ENCODE results near the gene ANKRD28. TPM values are rescaled to one million over a fixed set of nuclear protein-coding genes. Genes with fewer than 3 reads are reported as not detected.
"Not testable (repeated sequence)": the region's sequence is repeated elsewhere in the genome, so short reads cannot be mapped to it uniquely, and the experiment has no call there.

Gene ANKRD28
- total RNA-seq, 2 donors from 2014 or later = 33.4 to 37.1 TPM

DNA sequence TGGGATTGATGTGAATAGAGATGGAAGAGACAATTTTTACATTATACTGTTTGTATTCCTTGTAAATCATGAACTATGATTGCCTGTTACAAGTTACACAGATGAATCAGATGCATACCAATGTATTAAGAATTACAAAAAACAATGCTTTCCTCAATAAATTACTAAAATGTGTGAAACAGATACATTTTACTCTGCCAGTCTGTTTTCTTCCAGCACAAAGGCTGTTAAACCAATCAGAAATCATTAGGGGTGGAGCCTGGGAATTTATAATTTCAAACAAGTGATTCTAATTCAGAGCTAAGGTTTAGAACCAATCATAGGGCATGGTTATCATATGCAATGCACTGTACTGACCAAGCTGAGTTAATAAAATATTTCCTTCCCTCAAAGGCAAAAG lies 21.8 kb upstream of the ANKRD28 start:
- TF ChIP-seq, protein P1, sequence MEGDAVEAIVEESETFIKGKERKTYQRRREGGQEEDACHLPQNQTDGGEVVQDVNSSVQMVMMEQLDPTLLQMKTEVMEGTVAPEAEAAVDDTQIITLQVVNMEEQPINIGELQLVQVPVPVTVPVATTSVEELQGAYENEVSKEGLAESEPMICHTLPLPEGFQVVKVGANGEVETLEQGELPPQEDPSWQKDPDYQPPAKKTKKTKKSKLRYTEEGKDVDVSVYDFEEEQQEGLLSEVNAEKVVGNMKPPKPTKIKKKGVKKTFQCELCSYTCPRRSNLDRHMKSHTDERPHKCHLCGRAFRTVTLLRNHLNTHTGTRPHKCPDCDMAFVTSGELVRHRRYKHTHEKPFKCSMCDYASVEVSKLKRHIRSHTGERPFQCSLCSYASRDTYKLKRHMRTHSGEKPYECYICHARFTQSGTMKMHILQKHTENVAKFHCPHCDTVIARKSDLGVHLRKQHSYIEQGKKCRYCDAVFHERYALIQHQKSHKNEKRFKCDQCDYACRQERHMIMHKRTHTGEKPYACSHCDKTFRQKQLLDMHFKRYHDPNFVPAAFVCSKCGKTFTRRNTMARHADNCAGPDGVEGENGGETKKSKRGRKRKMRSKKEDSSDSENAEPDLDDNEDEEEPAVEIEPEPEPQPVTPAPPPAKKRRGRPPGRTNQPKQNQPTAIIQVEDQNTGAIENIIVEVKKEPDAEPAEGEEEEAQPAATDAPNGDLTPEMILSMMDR (conservative IDR thresholded peaks at IDR 0.05) = no peak
- Mint-ChIP-seq H3K27ac (no peak overlapping the region), H3K9me3 (no peaks in the 10 kb centered on the region), H3K36me3 (ENCODE audit: low read depth) (no peaks in the 10 kb centered on the region), H3K27me3 (ENCODE audit: insufficient read depth) (no peaks in the 10 kb centered on the region), H3K4me3 (no peak overlapping the region), H3K4me1 (peaks cover 4% of the 10 kb centered on the region)
- no peak overlapping the region for H3K9ac ChIP-seq (ENCODE audit: extremely low read depth, low read length, poor library complexity, severe bottlenecking)
- no peaks in the 10 kb centered on the region for H3K4me1 ChIP-seq (ENCODE audit: control insufficient read depth, insufficient read depth, low read length)
- DNase-seq = no peak
- no peaks in the 10 kb centered on the region for H3K27me3 ChIP-seq (ENCODE audit: control insufficient read depth, insufficient read depth, low read length, poor library complexity, severe bottlenecking)
- no peaks in the 10 kb centered on the region for H3K9me3 ChIP-seq (ENCODE audit: control insufficient read depth, low read length)
- H3K27ac ChIP-seq (ENCODE audit: low read depth, low read length) = no peak overlapping the region
- no peak overlapping the region for H3K4me3 ChIP-seq (ENCODE audit: low read length)
- no peaks in the 10 kb centered on the region for H3K36me3 ChIP-seq (ENCODE audit: control insufficient read depth, insufficient read depth, low read length)

DNA sequence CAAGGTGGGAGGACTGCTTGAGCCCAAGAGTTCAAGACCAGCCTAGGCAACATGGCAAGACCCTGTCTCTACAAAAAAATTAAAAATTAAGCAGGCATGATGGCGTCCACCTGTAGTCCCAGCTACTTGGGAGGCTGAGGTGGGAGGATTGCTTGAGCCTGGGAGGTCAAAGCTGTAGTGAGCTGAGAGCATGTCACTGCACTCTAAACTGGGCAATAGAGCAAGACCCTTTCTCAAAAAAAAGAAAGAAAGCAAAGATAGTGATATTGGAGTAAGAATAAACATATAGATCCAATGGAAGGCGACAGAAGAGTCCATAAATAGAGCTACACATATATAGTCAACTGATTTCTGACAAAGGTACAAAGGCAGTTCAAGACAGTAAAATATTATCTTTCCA lies 21.3 kb upstream of the ANKRD28 start:
- no peaks in the 10 kb centered on the region for H3K9me3 ChIP-seq (ENCODE audit: control insufficient read depth, low read length)
- Mint-ChIP-seq H3K4me1 (peaks cover 4% of the 10 kb centered on the region), H3K4me3 (no peak overlapping the region), H3K36me3 (ENCODE audit: low read depth) (no peaks in the 10 kb centered on the region), H3K9me3 (no peaks in the 10 kb centered on the region), H3K27me3 (ENCODE audit: insufficient read depth) (no peaks in the 10 kb centered on the region), H3K27ac (no peak overlapping the region)
- no peaks in the 10 kb centered on the region for H3K27me3 ChIP-seq (ENCODE audit: control insufficient read depth, insufficient read depth, low read length, poor library complexity, severe bottlenecking)
- H3K9ac ChIP-seq (ENCODE audit: extremely low read depth, low read length, poor library complexity, severe bottlenecking) = no peak overlapping the region
- H3K4me3 ChIP-seq (ENCODE audit: low read length) = no peak overlapping the region
- no peaks in the 10 kb centered on the region for H3K36me3 ChIP-seq (ENCODE audit: control insufficient read depth, insufficient read depth, low read length)
- no peak for DNase-seq
- TF ChIP-seq, protein P1 (conservative IDR thresholded peaks at IDR 0.05) = no peak
- 99 to 100% methylated on average over 1 to 2 of the region's 2 CpGs for WGBS, 2 experiments (ENCODE audit: insufficient coverage in 1 of 2, insufficient read length in 1 of 2)
- no peaks in the 10 kb centered on the region for H3K4me1 ChIP-seq (ENCODE audit: control insufficient read depth, insufficient read depth, low read length)
- no peak overlapping the region for H3K27ac ChIP-seq (ENCODE audit: low read depth, low read length)

DNA sequence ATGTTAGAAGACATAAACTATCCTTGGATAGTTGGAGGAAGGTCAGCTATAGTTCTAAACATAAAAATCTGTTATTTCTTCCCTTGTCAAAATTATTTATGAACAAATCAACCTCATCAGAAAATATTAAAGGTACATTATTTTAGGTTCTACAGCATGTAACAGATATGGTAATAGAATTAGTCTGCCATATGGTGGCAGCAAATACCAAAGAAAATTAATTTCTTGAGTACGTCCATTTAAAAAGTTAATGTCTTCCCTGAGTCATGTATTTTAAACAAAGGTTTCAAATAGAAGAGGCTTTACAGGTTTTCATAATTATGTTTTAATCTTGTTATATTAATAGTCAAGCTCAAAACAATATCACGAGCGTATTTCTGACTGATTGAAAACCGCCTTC lies 17.9 kb upstream of the ANKRD28 start:
- Histone ChIP-seq H3K36me3 (ENCODE audit: control insufficient read depth, insufficient read depth, low read length) (no peaks in the 10 kb centered on the region), H3K9me3 (ENCODE audit: control insufficient read depth, low read length) (no peaks in the 10 kb centered on the region), H3K4me1 (ENCODE audit: control insufficient read depth, insufficient read depth, low read length) (no peaks in the 10 kb centered on the region), H3K27me3 (ENCODE audit: control insufficient read depth, insufficient read depth, low read length, poor library complexity, severe bottlenecking) (no peaks in the 10 kb centered on the region), H3K9ac (ENCODE audit: extremely low read depth, low read length, poor library complexity, severe bottlenecking) (no peak overlapping the region), H3K27ac (ENCODE audit: low read depth, low read length) (no peak overlapping the region), H3K4me3 (ENCODE audit: low read length) (no peak overlapping the region)
- H3K27ac Mint-ChIP-seq = no peak overlapping the region
- peaks cover 6% of the 10 kb centered on the region for H3K4me1 Mint-ChIP-seq
- WGBS, 2 experiments (ENCODE audit: insufficient coverage in 1 of 2, insufficient read length in 1 of 2) = 73% methylated on average over 4 of the region's 4 CpGs; no CpG with 5 or more reads in 1 of the 2 experiments
- no peak for DNase-seq
- TF ChIP-seq, protein P1 (conservative IDR thresholded peaks at IDR 0.05) = peak; percentile 45
- H3K4me3 Mint-ChIP-seq = no peak overlapping the region
- no peaks in the 10 kb centered on the region for H3K27me3 Mint-ChIP-seq (ENCODE audit: insufficient read depth)
- no peaks in the 10 kb centered on the region for H3K36me3 Mint-ChIP-seq (ENCODE audit: low read depth)
- no peaks in the 10 kb centered on the region for H3K9me3 Mint-ChIP-seq

DNA sequence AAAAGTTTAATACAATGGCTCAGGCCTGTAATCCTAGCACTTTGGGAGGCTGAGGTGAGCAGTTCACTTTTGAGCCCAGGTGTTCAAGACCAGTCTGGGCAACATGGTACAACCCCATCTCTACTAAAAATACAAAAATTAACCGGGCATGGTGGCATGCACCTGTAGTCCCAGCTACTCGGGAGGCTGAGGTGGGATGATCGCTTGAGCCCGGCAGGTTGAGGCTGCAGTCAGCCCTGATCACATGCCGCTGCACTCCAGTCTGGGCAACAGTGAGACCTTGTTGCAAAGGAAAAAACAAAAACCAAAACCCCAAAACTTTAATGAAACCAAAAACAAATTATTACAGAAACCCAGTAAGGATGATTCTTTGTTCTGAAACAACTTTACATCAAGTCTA lies 15.3 kb upstream of the ANKRD28 start:
- not testable (repeated sequence) for DNase-seq; H3K9me3 Mint-ChIP-seq; H3K4me3 Mint-ChIP-seq; H3K9me3 ChIP-seq (ENCODE audit: control insufficient read depth, low read length); H3K36me3 ChIP-seq (ENCODE audit: control insufficient read depth, insufficient read depth, low read length); H3K27ac ChIP-seq (ENCODE audit: low read depth, low read length); H3K9ac ChIP-seq (ENCODE audit: extremely low read depth, low read length, poor library complexity, severe bottlenecking); H3K27me3 Mint-ChIP-seq (ENCODE audit: insufficient read depth); H3K27me3 ChIP-seq (ENCODE audit: control insufficient read depth, insufficient read depth, low read length, poor library complexity, severe bottlenecking); H3K36me3 Mint-ChIP-seq (ENCODE audit: low read depth); H3K27ac Mint-ChIP-seq; H3K4me1 ChIP-seq (ENCODE audit: control insufficient read depth, insufficient read depth, low read length); H3K4me3 ChIP-seq (ENCODE audit: low read length)
- WGBS, 2 experiments (ENCODE audit: insufficient coverage in 1 of 2, insufficient read length in 1 of 2) = 81 to 96% methylated on average over 5 of the region's 5 CpGs
- H3K4me1 Mint-ChIP-seq = peaks cover 11% of the 10 kb centered on the region
